NCI-H146 treated with DMSO at 0.1 percent for 48 hours (cell line): ENCODE data around the gene STK33.

ENCODE experiments used
- DNase-seq: peaks from one replicate; lab custom pipeline; 2025; ENCODE audit not compliant: unreplicated experiment; lab: John Stamatoyannopoulos, UW

STK33 gene

GRCh38 chr11:8604078-8604723 is 10.2 kb upstream of the STK33 start:
- peak; percentile 28 for DNase-seq

- no peak for DNase-seq
Observed at GRCh38 chr11:8603696-8604077, 9.7 kb upstream of the STK33 start.

- no peak for DNase-seq
Observed at GRCh38 chr11:8601376-8602133, 7.5 kb upstream of the STK33 start.

- no peak for DNase-seq
Observed at GRCh38 chr11:8598506-8598905, 4.5 kb upstream of the STK33 start.

GRCh38 chr11:8597182-8597581 is 3.2 kb upstream of the STK33 start:
- peak; percentile 11 for DNase-seq

- no peak for DNase-seq
Observed at GRCh38 chr11:8596504-8597046, 2.5 kb upstream of the STK33 start.

- peak; percentile 11 for DNase-seq
Observed at GRCh38 chr11:8593455-8593854, 573 bp downstream of the STK33 start.

- no peak for DNase-seq
Observed at GRCh38 chr11:8587915-8588314, 6.1 kb downstream of the STK33 start.

- DNase-seq: no peak
Observed at GRCh38 chr11:8586805-8587204, 7.2 kb downstream of the STK33 start.

- no peak for DNase-seq
Observed at GRCh38 chr11:8586184-8586583, 7.8 kb downstream of the STK33 start.

- DNase-seq: peak; percentile 20
Observed at GRCh38 chr11:8584511-8584910, 9.5 kb downstream of the STK33 start.

GRCh38 chr11:8584082-8584481 is 9.9 kb downstream of the STK33 start:
- DNase-seq: no peak

- DNase-seq: no peak
Observed at GRCh38 chr11:8581300-8581699, 12.7 kb downstream of the STK33 start.

GRCh38 chr11:8577791-8578581 is 16.0 kb downstream of the STK33 start:
- DNase-seq: no peak

GRCh38 chr11:8574798-8575197 is 19.2 kb downstream of the STK33 start:
- no peak for DNase-seq

GRCh38 chr11:8573777-8574176 is 20.3 kb downstream of the STK33 start:
- no peak for DNase-seq

- DNase-seq: no peak
Observed at GRCh38 chr11:8567602-8568198, 26.3 kb downstream of the STK33 start.

- peak; percentile 46 for DNase-seq
Observed at GRCh38 chr11:8566613-8567210, 27.3 kb downstream of the STK33 start.

- no peak for DNase-seq
Observed at GRCh38 chr11:8564526-8564925, 29.5 kb downstream of the STK33 start.

GRCh38 chr11:8561461-8561860 is 32.6 kb downstream of the STK33 start:
- no peak for DNase-seq

- no peak for DNase-seq
Observed at GRCh38 chr11:8558436-8558835, 35.6 kb downstream of the STK33 start.
